MM.1S (cell line): ENCODE results near the gene RPS6KA4.

ENCODE experiments used
- EZH2 ChIP-seq: fragments of 300-600 bp; sonication (generic); optimal IDR thresholded peaks from 2 replicates; pipeline ENCODE3; 2017; ENCODE audit warnings: low read depth, mild to moderate bottlenecking, antibody characterized with exemption, low read length, mixed read lengths
- EZH2phosphoT487 ChIP-seq: fragments of 300-600 bp; sonication (generic); IDR thresholded peaks from 2 replicates; pipeline ENCODE4 v1.6.1; 2018; ENCODE audit warnings: antibody characterized with exemption, low read length
- TF ChIP-seq, protein P1 (sequence below): fragments of 300-600 bp; sonication (generic); IDR thresholded peaks from 2 replicates; pipeline ENCODE4 v1.5.1; 2016; ENCODE audit warnings: antibody characterized with exemption, low read length, mixed read lengths

DNA sequence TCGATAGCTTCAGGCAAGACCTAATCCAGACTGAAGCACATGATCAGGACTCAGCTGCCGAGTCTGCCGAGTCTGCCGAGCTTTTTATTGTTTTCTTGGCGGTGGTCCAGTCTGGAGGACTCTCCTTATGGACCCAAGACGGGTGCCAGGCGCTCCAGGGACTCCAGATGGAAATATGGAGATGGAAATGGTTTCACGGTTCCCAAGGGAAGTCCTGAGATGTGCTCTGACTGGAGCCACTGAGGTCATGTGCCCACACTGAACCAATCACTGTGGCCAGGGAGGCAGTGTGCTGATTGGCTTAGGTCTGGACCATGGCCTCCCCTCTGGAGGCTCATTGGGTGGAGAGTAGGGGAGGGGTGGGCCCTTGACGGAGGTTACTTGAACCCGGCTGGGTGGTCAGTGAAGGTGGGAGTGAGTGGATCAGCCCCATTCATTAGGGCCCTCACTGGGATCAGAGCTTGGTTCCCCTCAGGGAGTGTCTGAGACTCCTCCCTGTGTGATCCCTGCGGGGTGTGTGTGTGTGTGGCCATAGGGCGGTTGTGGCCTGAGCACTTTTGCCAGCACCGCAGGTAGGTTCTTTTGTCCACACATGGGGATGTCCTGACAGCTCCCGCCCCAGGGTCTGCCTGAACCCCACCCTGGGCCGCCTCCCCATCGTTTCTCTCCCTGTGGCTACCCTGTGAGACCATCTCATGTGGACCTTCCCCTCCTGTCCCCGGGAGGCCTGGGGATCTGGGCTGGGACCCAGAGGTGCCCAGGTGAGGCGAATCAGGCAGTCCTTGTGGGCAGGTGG lies 14.0 kb downstream of the RPS6KA4 start:
- TF ChIP-seq EZH2 (no peak), EZH2phosphoT487 (no peak)
- TF ChIP-seq, protein P1, sequence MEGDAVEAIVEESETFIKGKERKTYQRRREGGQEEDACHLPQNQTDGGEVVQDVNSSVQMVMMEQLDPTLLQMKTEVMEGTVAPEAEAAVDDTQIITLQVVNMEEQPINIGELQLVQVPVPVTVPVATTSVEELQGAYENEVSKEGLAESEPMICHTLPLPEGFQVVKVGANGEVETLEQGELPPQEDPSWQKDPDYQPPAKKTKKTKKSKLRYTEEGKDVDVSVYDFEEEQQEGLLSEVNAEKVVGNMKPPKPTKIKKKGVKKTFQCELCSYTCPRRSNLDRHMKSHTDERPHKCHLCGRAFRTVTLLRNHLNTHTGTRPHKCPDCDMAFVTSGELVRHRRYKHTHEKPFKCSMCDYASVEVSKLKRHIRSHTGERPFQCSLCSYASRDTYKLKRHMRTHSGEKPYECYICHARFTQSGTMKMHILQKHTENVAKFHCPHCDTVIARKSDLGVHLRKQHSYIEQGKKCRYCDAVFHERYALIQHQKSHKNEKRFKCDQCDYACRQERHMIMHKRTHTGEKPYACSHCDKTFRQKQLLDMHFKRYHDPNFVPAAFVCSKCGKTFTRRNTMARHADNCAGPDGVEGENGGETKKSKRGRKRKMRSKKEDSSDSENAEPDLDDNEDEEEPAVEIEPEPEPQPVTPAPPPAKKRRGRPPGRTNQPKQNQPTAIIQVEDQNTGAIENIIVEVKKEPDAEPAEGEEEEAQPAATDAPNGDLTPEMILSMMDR: no peak
